Ishikawa (cell line): ENCODE data around the gene UGDH.

Experiments
- CEBPB ChIP-seq: IDR thresholded peaks from 2 replicates; pipeline ENCODE4 v1.6.1; 2012
- CREB1 ChIP-seq: IDR thresholded peaks from 2 replicates; pipeline ENCODE4 v1.6.1; 2012; ENCODE audit warnings: low read depth
- EGR1 ChIP-seq: IDR thresholded peaks from 2 replicates; pipeline ENCODE4 v1.6.1; 2012
- EP300 ChIP-seq: IDR thresholded peaks from 2 replicates; pipeline ENCODE4 v1.6.1; 2012; ENCODE audit warnings: borderline replicate concordance
- FOXM1 ChIP-seq: IDR thresholded peaks from 2 replicates; pipeline ENCODE4 v1.6.1; 2012; ENCODE audit warnings: low read depth, borderline replicate concordance
- MAX ChIP-seq: IDR thresholded peaks from 2 replicates; pipeline ENCODE4 v1.6.1; 2012
- NFIC ChIP-seq: IDR thresholded peaks from 2 replicates; pipeline ENCODE4 v1.6.1; 2012
- RAD21 ChIP-seq: IDR thresholded peaks from 2 replicates; pipeline ENCODE4 v1.6.1; 2012; ENCODE audit warnings: low read depth
- REST ChIP-seq: IDR thresholded peaks from 2 replicates; pipeline ENCODE4 v1.6.1; 2012; ENCODE audit warnings: low read depth, mild to moderate bottlenecking
- TAF1 ChIP-seq: IDR thresholded peaks from 2 replicates; pipeline ENCODE4 v1.6.1; 2012; ENCODE audit warnings: low read depth, mild to moderate bottlenecking
- TCF12 ChIP-seq: IDR thresholded peaks from 2 replicates; pipeline ENCODE4 v1.6.1; 2012; ENCODE audit warnings: low read depth
- TEAD4 ChIP-seq: IDR thresholded peaks from 2 replicates; pipeline ENCODE4 v1.6.1; 2012
- USF1 ChIP-seq: IDR thresholded peaks from 2 replicates; pipeline ENCODE4 v1.6.1; 2012
- YY1 ChIP-seq: IDR thresholded peaks from 2 replicates; pipeline ENCODE4 v1.6.1; 2012; ENCODE audit warnings: low read depth
- ZBTB7A ChIP-seq: IDR thresholded peaks from 2 replicates; pipeline ENCODE4 v1.6.1; 2012; ENCODE audit warnings: low read depth

The UGDH gene

GRCh38 chr4:39562792-39563191, 35.6 kb upstream of the UGDH start:
- TF ChIP-seq RAD21 (no peak), MAX (no peak), CREB1 (no peak), REST (no peak), ZBTB7A (no peak), TEAD4 (no peak), EGR1 (no peak), FOXM1 (no peak), EP300 (no peak), USF1 (no peak)

DNA sequence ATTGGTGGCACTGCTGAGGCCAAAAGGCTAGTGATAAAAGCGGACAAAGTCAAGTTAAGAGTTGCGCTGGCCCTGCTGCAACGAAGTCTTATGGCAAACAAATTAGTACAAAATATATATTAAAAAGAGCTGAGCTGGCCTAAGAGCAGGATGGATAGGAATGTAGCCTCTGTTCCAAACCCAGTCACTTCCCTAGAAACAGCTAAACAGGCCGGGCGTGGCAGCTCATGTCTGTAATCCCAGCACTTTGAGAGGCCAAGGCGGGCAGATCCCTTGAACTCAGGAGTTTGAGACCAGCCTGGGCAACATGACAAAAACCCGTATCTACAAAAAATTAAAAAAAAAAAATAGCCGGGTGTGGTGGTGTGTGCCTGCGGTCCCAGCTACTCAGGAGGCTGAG, 32.4 kb upstream of the UGDH start:
- TF ChIP-seq TCF12 (no peak), ZBTB7A (no peak), FOXM1 (no peak), CEBPB (no peak), NFIC (no peak), YY1 (no peak), CREB1 (no peak)

DNA sequence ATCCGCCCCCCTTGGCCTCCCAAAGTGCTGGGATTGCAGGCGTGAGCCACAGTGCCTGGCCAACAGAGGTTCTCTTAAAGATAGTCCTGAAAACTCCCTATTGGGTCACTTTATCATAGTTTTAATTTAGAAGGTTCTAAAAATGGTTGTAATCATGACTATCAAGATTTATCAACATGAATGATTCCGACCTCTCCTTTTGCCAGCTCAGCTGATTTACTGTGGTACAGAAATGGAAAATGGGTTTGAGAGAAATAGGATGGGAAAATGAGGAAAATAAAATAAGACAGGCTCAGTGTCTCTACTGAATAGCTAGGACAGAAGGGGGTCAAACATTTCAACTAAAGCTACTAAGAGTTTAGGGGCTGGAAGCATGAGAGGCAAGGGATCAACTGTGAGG, 28.2 kb upstream of the UGDH start:
- no peak for TF ChIP-seq ZBTB7A
- TF ChIP-seq CEBPB: no peak
- no peak for TF ChIP-seq REST
- no peak for TF ChIP-seq TAF1
- TF ChIP-seq EGR1: no peak
- TF ChIP-seq FOXM1: no peak
- TF ChIP-seq TCF12: no peak
- TF ChIP-seq RAD21: no peak
- no peak for TF ChIP-seq CREB1
- no peak for TF ChIP-seq MAX
- no peak for TF ChIP-seq TEAD4

DNA sequence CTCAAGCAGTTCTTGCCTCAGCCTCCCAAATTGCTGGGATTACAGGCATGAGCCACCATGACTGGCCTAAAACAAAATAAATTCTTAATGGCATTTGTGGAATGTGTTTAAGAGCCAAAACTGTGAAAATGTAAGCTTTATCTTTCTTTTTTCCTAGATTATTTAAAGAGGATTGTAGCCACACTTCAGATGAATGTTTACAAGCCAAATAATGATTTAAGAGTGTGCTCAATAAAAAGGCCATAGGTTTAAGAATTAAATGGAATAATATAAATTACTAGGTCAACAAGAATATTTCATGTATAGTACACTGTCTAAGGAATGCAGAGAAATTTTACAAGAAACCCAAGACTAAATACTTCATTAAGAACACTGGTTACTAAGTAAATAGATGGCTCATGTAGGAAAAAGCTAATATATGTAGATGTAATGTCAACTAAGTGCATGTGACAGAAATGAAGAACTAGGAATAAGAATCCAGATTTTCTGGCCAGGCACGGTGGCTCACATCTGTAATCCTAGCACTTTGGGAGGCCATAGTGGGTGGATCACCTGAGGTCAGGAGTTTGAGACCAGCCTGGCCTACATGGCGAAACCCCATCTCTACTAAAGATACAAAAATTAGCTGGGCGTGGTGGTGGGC, 21.3 kb upstream of the UGDH start:
- no peak for TF ChIP-seq CEBPB
- no peak for TF ChIP-seq ZBTB7A
- no peak for TF ChIP-seq TCF12
- no peak for TF ChIP-seq TEAD4
- TF ChIP-seq REST: no peak
- TF ChIP-seq EP300: no peak
- TF ChIP-seq YY1: no peak
- TF ChIP-seq EGR1: no peak
- TF ChIP-seq TAF1: no peak
- no peak for TF ChIP-seq RAD21
- no peak for TF ChIP-seq NFIC
- no peak for TF ChIP-seq USF1
- no peak for TF ChIP-seq FOXM1
- no peak for TF ChIP-seq CREB1
- TF ChIP-seq MAX: no peak
